ENCODE data around the gene NCOA3. TPM values are rescaled to one million over a fixed set of nuclear protein-coding genes. Genes with fewer than 3 reads are reported as not detected.

Gene NCOA3
- total and polyA plus RNA-seq, 2 of the 8 experiments (the other 6 are each of a cell fraction or from before 2014, with no cell fraction given): 7.9 to 24.7 TPM

DNA sequence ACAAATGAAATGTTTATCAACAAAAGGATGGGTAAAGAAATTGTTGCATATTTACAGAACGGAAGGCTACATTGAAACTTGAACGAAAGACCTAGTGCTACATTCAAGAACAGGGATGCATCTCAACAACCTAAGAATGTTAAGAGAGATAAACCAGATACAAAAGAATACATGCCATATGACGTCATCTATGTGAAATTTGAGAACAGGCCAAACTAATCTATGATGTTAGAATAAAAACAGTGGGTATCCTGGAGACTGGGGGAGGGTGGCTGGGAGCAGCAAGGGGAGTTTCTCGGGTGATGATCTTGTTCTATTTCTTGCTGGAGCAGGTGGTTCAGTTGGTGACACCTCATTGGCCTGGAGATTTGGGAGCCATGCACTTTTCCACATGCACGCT lies 202.1 kb downstream of the NCOA3 start:
- Histone ChIP-seq H4K8ac (ENCODE audit: extremely low read depth, insufficient read depth, low read length) (no peak overlapping the region), H3K14ac (ENCODE audit: insufficient read length) (no peak overlapping the region), H3K4me1 (replicated peaks in 1 of 4; ENCODE audit: control insufficient read depth in 3 of 4, insufficient read depth in 4 of 4, low read length in 3 of 4) (no peaks in the 10 kb centered on the region), H2AFZ (ENCODE audit: low read length) (no peak overlapping the region), H2BK120ac (replicated peaks; ENCODE audit: low read depth, low read length) (no peak overlapping the region), H2AK5ac (ENCODE audit: low read depth, low read length) (no peak overlapping the region), H4K5ac (ENCODE audit: insufficient read length, low read depth, low read length) (no peak overlapping the region), H3K9ac (replicated peaks in 1 of 4; ENCODE audit: extremely low read depth in 1 of 4, low read depth in 3 of 4, low read length in 3 of 4) (no peak overlapping the region), H4K91ac (replicated peaks; ENCODE audit: insufficient read length, low read length) (no peak overlapping the region), H3K36me3 (ENCODE audit: control insufficient read depth in 2 of 4, insufficient read depth in 4 of 4, low read length in 3 of 4) (no peaks in the 10 kb centered on the region; a peak in 1 of 8 replicates), H3K23me2 (ENCODE audit: low read depth, low read length) (no peaks in the 10 kb centered on the region), H3K27ac (ENCODE audit: low read depth, low read length) (no peak overlapping the region), H3K79me1 (ENCODE audit: low read depth, low read length) (no peaks in the 10 kb centered on the region), H3K56ac (replicated peaks; ENCODE audit: insufficient read length, low read depth, low read length) (no peak overlapping the region), H2BK20ac (ENCODE audit: low read length) (no peak overlapping the region), H2BK15ac (ENCODE audit: low read length) (no peak overlapping the region), H2BK5ac (ENCODE audit: low read depth, low read length) (no peak overlapping the region), H3K4me2 (ENCODE audit: insufficient read depth in 1 of 2, low read depth in 2 of 2, low read length in 2 of 2) (no peak overlapping the region), H3K79me2 (ENCODE audit: control insufficient read depth in 1 of 2, insufficient read depth in 2 of 2, low read length in 2 of 2) (no peaks in the 10 kb centered on the region), H3K9me3 (ENCODE audit: insufficient read depth in 2 of 2, low read depth in 1 of 2, low read length in 1 of 2) (no peaks in the 10 kb centered on the region), H3K4ac (replicated peaks; ENCODE audit: insufficient read length, low read depth, low read length) (no peak overlapping the region), H4K20me1 (replicated peaks in 1 of 2; ENCODE audit: control insufficient read depth in 1 of 2, insufficient read depth in 2 of 2, low read length in 2 of 2) (no peaks in the 10 kb centered on the region), H3K18ac (ENCODE audit: extremely low read depth, low read length) (no peak overlapping the region), H3K27me3 (replicated peaks in 1 of 4; ENCODE audit: control insufficient read depth in 3 of 4, extremely low read depth in 1 of 4, insufficient read depth in 3 of 4, low read length in 3 of 4) (no peaks in the 10 kb centered on the region), H3K4me3 (ENCODE audit: extremely low read depth in 1 of 4, insufficient read depth in 2 of 4, low read depth in 3 of 4, low read length in 4 of 4) (no peak overlapping the region), H3K23ac (ENCODE audit: insufficient read length) (no peak overlapping the region), H2BK12ac (ENCODE audit: low read depth, low read length) (no peak overlapping the region)
- ChIA-PET CTCF (ENCODE audit: partially characterized antibody) (interaction anchor here (0.6 to 2.4 kb wide), 4 partner anchors 9 to 917 kb away, joined by 3 to 13 read pairs (median 6); no protein-coding TSS in a partner anchor), POLR2A (ENCODE audit: partially characterized antibody) (no interaction called here)
- FAIRE-seq (no peak), DNase-seq (ENCODE audit: low read depth in 1 of 2, low spot score in 2 of 2) (no peak)
- 80% methylated on average over 5 of the region's 5 CpGs; no CpG with 5 or more reads in 1 of the 2 experiments for WGBS, 2 experiments (ENCODE audit: extremely low coverage in 1 of 2, insufficient coverage in 1 of 2, insufficient read length in 1 of 2, insufficient replicate concordance in 2 of 2, low coverage in 1 of 2, low lambda C conversion rate in 2 of 2, missing lambda C conversion rate in 1 of 2)
- no peak for TF ChIP-seq CBX8 (IDR thresholded peaks at IDR 0.05; ENCODE audit: borderline replicate concordance, low read depth, low read length)
- TF ChIP-seq SIX5 (IDR thresholded peaks at IDR 0.05; ENCODE audit: low read depth, low read length): no peak
- TF ChIP-seq GTF2F1 (IDR thresholded peaks at IDR 0.05; ENCODE audit: borderline replicate concordance, low read depth, low read length): no peak
- TF ChIP-seq RNF2 (IDR thresholded peaks at IDR 0.05; ENCODE audit: borderline replicate concordance, low read depth, low read length, missing control alignments, poor library complexity, severe bottlenecking): no peak
- no peak for TF ChIP-seq CBX5 (IDR thresholded peaks at IDR 0.05; ENCODE audit: low read depth, low read length)
- no peak for TF ChIP-seq SRF (IDR thresholded peaks at IDR 0.05; ENCODE audit: low read depth, low read length)
- no peak for TF ChIP-seq KDM4A (IDR thresholded peaks at IDR 0.05; ENCODE audit: low read depth, low read length, severe bottlenecking)
- TF ChIP-seq RAD21 (IDR thresholded peaks at IDR 0.05 in 1 of 2, conservative IDR thresholded peaks at IDR 0.05 in 1 of 2; ENCODE audit: low read depth in 2 of 2, low read length in 2 of 2): no peak
- TF ChIP-seq, protein P1, sequence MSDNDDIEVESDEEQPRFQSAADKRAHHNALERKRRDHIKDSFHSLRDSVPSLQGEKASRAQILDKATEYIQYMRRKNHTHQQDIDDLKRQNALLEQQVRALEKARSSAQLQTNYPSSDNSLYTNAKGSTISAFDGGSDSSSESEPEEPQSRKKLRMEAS (IDR thresholded peaks at IDR 0.05): no peak
- TF ChIP-seq CHD2 (IDR thresholded peaks at IDR 0.05; ENCODE audit: low read length): no peak
- TF ChIP-seq TEAD4 (IDR thresholded peaks at IDR 0.05; ENCODE audit: low read depth, low read length): no peak
- no peak for TF ChIP-seq SP4 (IDR thresholded peaks at IDR 0.05; ENCODE audit: low read length)
- no peak for TF ChIP-seq BCL11A (IDR thresholded peaks at IDR 0.05; ENCODE audit: low read depth in 2 of 2, low read length in 2 of 2)
- no peak for TF ChIP-seq FOSL1 (IDR thresholded peaks at IDR 0.05; ENCODE audit: insufficient read depth, low read depth, low read length)
- no peak for TF ChIP-seq POU5F1 (IDR thresholded peaks at IDR 0.05; ENCODE audit: low read depth, low read length)
